ENCODE measurements around the gene CCL19.

CCL19 gene

DNA sequence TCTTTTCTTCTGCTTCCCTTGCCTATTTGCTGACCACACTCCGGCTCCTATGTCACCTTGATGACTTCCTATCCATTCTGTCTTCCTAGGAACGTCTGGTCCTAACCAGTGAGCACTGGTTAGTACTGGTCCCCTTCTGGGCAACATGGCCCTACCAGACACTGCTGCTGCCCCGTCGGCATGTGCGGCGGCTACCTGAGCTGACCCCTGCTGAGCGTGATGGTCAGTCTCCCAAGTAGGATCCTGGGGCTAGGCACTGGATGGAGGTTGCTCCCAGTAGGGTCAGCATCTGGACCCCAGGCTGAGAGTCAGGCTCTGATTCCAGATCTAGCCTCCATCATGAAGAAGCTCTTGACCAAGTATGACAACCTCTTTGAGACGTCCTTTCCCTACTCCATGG, 42.4 kb downstream of the CCL19 start:
- no peak for DNase-seq
- intact Hi-C loops (cut with DNase I): no loop called here

DNA sequence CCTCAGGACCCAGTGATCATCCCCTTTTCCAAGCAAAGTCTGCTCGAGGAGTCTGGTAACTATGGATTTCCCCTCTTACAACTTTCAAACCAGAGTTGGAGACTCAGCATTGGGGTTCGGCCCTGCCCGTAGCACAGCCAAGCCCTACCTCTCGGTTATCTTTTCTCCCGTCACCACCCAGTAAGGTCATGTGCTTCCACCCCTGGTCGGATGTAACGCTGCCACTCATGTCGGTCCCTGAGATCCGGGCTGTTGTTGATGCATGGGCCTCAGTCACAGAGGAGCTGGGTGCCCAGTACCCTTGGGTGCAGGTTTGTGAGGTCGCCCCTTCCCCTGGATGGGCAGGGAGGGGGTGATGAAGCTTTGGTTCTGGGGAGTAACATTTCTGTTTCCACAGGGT, 43.4 kb downstream of the CCL19 start:
- intact Hi-C loops (cut with DNase I): no loop called here

DNA sequence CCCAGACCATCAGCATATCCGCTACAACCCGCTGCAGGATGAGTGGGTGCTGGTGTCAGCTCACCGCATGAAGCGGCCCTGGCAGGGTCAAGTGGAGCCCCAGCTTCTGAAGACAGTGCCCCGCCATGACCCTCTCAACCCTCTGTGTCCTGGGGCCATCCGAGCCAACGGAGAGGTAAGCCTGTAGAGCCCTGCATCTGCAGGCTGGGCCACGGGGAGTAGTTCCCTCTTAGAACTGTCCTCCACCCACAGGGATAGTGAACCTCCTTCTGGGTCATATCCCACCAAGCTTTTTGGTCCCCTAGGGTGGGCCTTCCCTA, 44.0 kb downstream of the CCL19 start:
- intact Hi-C loops (cut with DNase I): no loop called here
- no peak for DNase-seq

More for the DNA sequence above, 43.4 kb downstream of the CCL19 start:
- DNase-seq: no peak

DNA sequence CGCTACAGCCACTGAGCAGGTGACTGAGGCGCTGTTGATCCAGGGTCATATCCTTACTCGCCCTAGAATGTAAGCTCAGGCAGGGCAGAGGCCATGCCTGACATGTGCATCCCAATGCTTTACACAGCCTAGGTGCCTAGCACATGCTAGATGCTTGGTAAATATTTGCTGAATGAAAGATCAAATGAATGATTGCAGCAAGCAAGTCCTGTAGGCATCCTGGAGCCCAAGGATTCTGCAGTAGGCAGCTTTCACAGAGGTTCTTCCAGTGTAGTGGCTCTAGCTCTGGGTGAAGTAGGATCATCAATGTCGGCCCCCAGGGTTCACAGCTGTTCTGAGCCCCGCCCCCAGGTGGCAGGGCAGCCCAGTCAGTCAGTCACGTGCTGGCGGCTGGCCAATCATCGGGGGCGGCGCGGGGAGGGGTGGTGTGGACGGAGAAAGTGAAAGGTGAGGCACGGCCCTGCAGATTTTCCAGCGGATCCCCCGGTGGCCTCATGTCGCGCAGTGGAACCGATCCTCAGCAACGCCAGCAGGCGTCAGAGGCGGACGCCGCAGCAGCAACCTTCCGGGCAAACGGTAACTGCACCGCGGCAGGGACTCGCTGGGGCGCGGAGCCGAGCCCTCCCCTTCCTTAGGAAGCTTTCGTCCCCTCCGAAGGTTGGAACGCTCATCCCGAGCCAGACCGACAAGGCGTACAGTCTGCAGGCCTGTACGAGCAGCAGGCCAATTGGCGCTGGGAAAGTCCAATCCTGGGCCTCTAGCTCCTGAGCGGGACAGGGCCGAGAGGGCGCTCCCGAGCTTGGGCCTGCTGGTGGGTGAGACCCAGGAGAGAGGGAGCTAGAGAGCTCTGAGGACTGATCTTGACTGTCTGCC, 44.6 kb downstream of the CCL19 start, which contains the start of gene GALT:
TSS of gene GALT (plus strand) at position 465 of the 873 bp plus-strand sequence. CDS start at position 495, 30 bp downstream.
- peak; percentile 86 to 98 (median 94) for DNase-seq
- intact Hi-C loops (cut with DNase I): no loop called here

DNA sequence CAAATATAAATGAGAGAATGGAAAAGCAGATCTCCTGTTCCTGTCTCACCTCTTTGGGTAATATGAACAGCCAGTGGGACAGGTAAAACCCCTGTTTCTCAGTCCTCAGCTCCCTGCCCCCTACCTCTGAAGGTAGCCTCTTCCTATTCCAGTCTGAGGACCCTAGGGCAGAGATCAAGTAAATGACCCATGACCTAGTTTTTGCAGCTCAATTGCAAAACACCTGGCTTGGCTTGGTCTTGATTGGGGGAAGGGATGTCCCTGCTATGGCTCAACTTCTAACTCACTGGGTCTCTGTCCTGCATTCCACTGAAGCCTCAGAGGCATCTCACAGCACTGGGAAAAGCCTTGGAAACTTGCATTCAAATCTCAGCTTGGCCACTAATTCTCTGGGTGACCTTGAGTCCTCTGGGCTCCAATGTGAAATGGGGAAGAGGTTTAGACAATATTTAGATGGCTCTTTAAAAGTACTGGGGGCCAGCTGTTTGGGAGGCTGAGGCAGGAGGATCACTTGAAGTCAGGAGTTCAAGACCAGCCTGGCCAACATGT, 46.2 kb downstream of the CCL19 start:
- intact Hi-C loops (cut with DNase I): no loop called here
- DNase-seq: no peak

DNA sequence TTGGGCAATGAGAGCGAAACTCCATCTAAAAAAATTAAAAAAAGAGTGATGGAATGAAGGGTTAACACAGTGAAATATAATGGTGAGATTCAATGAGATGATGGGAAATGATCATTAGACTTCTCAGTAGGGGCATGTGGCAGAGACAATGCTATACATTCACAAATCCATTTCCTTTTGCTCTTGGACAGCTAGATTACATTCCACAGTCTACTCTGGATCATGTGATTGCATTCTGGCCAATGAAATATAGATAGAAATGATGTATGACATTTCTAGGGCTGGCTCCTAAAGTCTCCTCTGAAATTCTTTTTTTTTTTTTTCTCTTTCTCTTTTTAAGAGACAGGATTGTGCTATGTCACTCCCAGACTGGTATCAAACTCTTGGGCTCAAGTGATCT, 48.4 kb downstream of the CCL19 start:
- intact Hi-C loops (cut with DNase I): no loop called here
- DNase-seq: no peak

All from head of caudate nucleus (tissue), 42 donors.